Lower leg skin (tissue), 4 donors: ENCODE data around the gene GPX1. TPM values are rescaled to one million over a fixed set of nuclear protein-coding genes. Genes with fewer than 3 reads are reported as not detected.
A peak's percentile ranks its signal among the peaks of the same experiment; 100 is the strongest.

ENCODE experiments used
- DNase-seq, 2 donors: peaks; one replicate each; pipeline ENCODE4 v3.0.0-alpha.2; 2019; ENCODE audit warnings: low spot score in 2 of 2
- H3K4me3 ChIP-seq: fragments of 200-600 bp; sonication (generic); 2 replicates; pipeline ENCODE4 v1.5.1; 2017; ENCODE audit warnings: mild to moderate bottlenecking, low read depth; ENCODE audit not compliant: poor library complexity, severe bottlenecking
- CTCF ChIP-seq, 3 donors: fragments of 450-650 bp; IDR thresholded peaks; one replicate each; pipeline ENCODE4 v1.5.1; 2016; ENCODE audit warnings: antibody characterized with exemption in 3 of 3, mild to moderate bottlenecking in 3 of 3, moderate library complexity in 2 of 3
- POLR2A ChIP-seq, 2 donors: fragments of 450-650 bp; IDR thresholded peaks; one replicate each; pipeline ENCODE4 v1.6.1; 2016 to 2017; ENCODE audit warnings: antibody characterized with exemption in 2 of 2, mild to moderate bottlenecking in 1 of 2, moderate library complexity in 1 of 2
- WGBS, 2 donors: methylation state at CpG; one replicate each; pipeline ENCODE4 v1.1.5; 2018; 5-methylcytosine and 5-hydroxymethylcytosine counted together
- intact Hi-C: fragments of 100-400 bp; cut with DNase I; formaldehyde crosslinking; loops from one replicate; pipeline ENCODE4 v1.15.0; 2023; ENCODE audit warnings: low total_unique reads
- total RNA-seq, 4 donors: library from RNA; depleted of rRNA; stranded (reverse); fragments of >200 nt; gene quantifications; one replicate each; pipeline ENCODE4 v1.1.0, GENCODE V29; 2016

GPX1 gene
- total RNA-seq, 4 donors from 2014 or later, result 116 to 224 (median 161) TPM

DNA sequence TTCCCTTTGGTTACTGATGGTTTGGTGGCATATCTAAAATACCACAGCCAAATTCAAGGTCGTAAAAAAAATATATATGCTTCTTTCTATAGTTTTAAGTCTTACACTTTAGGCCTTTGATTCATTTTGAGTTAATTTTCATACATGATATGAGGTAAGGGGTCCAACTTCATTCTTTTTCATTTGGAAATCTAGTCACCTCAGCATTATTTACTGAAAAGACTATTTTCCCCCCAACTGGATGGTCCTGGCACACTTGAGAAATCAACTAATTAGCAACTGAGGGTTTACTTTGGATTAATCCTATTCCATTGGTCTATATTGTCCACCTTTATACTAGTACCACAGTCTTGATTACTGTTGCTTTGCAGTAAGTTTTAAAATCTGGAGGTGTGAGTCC is 27.5 kb upstream of the GPX1 start:
- DNase-seq, result no peak
- H3K4me3 ChIP-seq, result no peak overlapping the region
- no peak for TF ChIP-seq POLR2A (IDR thresholded peaks at IDR 0.05)
- TF ChIP-seq CTCF (IDR thresholded peaks at IDR 0.05), result no peak
- intact Hi-C loops, result no loop called here
- WGBS, 2 donors, result 83 to 96% methylated on average over 1 of the region's 1 CpG

DNA sequence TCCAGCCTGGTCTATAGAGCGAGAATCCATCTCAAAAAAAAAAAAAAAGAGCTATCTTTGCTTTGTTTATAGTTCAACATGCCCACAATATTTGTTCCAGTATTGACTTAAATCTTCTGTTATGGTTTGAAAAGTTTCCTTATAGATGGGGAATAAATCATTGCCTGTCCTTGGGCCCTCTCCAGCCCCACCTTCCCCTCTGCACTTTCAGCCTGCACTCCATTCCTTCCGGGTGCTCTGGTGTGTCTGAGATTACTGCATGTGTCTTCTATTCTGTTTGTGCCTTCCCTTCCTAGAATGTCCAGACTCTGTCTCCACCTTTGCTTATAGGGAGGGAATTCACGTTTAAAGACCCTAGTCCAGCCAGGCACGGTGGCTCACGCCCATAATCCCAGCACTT is 25.2 kb upstream of the GPX1 start:
- no peak overlapping the region for H3K4me3 ChIP-seq
- intact Hi-C loops, result no loop called here
- no peak for DNase-seq
- TF ChIP-seq CTCF (IDR thresholded peaks at IDR 0.05) (no peak), POLR2A (IDR thresholded peaks at IDR 0.05) (no peak)
- WGBS, 2 donors, result 64 to 69% methylated on average over 5 of the region's 5 CpGs

DNA sequence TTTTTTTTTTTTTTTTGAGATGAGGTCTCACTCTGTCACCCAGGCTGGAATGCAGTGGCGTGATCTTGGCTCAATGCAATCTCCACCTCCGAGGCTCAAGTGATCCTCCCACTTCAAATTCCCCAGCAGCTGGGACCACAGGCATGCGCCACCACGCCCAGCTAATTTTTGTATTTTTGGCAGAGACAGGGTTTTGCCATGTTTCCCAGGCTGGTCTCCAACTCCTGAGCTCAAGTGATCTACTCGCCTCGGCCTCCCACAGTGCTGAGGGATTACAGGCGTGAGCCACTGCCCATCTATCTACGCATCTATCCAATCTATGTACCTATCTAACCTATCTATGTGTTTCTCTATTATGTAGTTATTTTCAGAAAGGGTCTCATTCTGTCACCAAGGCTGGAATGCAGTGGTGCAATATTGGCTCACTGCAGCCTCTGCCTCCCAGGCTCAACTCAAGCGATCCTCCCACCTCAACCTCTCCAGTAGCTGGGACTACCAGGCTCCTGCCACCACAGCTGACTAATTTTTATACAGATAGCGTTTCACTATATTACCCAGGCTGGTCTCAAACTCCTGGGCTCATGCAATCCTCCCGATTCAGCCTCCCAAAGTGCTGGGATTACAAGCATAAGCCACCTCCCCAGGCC is 20.2 kb upstream of the GPX1 start:
- WGBS, 2 donors, result 40% methylated on average over 11 of the region's 11 CpGs
- no peak overlapping the region for H3K4me3 ChIP-seq
- DNase-seq, result peak; percentile 54 to 88
- intact Hi-C loops, result no loop called here
- TF ChIP-seq POLR2A (IDR thresholded peaks at IDR 0.05) (no peak), CTCF (IDR thresholded peaks at IDR 0.05) (no peak)

DNA sequence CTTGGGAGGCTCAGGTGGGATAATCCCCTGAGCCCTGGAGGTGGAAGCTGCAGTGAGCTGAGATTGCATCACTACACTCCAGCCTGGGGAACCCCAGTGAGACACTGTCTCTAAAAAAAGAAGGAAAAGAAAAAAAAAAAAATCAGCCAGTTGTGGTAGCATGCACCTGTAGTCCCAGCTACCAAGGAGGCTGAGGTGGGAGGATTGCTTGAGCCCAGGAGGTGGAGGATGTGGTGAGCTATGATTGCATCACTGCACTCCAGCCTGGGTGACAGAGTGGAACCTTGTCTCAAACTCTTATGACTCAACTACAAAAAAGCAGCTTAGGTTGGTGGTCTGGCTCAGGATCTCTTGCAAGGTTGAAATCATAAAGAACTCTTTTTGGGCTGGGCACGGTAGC is 19.3 kb upstream of the GPX1 start:
- TF ChIP-seq CTCF (IDR thresholded peaks at IDR 0.05) (no peak), POLR2A (IDR thresholded peaks at IDR 0.05) (no peak)
- intact Hi-C loops, result no loop called here
- H3K4me3 ChIP-seq, result no peak overlapping the region
- no peak for DNase-seq
- 71 to 88% methylated on average over 1 of the region's 1 CpG for WGBS, 2 donors

DNA sequence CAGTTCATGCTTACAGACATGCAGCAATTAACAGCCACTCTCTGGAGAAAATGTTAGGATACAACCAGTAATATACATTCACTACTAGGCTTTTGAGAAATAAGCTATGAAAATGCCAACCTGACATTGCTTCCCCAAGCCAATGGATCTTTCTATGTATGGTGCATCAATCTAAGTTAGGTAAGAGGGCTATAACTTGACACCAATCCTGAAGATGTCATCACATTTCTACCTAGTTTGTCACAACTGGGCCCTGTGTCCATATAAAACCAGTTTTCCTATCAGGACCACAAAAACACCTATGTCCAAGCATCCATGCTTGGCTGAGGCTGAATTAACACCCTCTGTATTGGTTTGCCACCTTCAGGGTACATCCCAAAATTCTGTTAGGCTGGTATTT is 13.8 kb upstream of the GPX1 start:
- DNase-seq, result no peak
- TF ChIP-seq POLR2A (IDR thresholded peaks at IDR 0.05) (no peak), CTCF (IDR thresholded peaks at IDR 0.05) (no peak)
- intact Hi-C loops, result no loop called here
- no peak overlapping the region for H3K4me3 ChIP-seq
